Activated naive CD4-positive, alpha-beta T cell treated with anti-CD3 and anti-CD28 coated beads, Interleukin-2, amount 50 U/mL, for 24 hours (primary cell): ENCODE measurements around the gene ELFN1.

ENCODE experiments used
- H3K27ac Mint-ChIP-seq: one replicate; pipeline ENCODE4 v1.8.0; 2021; ENCODE audit warnings: mild to moderate bottlenecking, mixed read lengths
- H3K27me3 Mint-ChIP-seq: one replicate; pipeline ENCODE4 v1.8.0; 2021; ENCODE audit warnings: mixed read lengths
- H3K36me3 Mint-ChIP-seq: one replicate; pipeline ENCODE4 v1.8.0; 2021; ENCODE audit warnings: mixed read lengths
- H3K4me1 Mint-ChIP-seq: one replicate; pipeline ENCODE4 v1.8.0; 2021; ENCODE audit warnings: mixed read lengths
- H3K4me3 Mint-ChIP-seq: one replicate; pipeline ENCODE4 v1.8.0; 2021; ENCODE audit warnings: mild to moderate bottlenecking, mixed read lengths
- H3K9me3 Mint-ChIP-seq: one replicate; pipeline ENCODE4 v1.8.0; 2021; ENCODE audit warnings: mixed read lengths

Gene ELFN1

GRCh38 chr7:1703871-1704810, 34.1 kb downstream of the ELFN1 start:
- Mint-ChIP-seq H3K4me1 (no peaks in the 10 kb centered on the region), H3K36me3 (peaks cover 2% of the 10 kb centered on the region), H3K9me3 (peaks cover 4% of the 10 kb centered on the region), H3K27me3 (peaks cover 4% of the 10 kb centered on the region), H3K27ac (no peak overlapping the region), H3K4me3 (no peak overlapping the region)

- H3K27ac Mint-ChIP-seq: no peak overlapping the region
- H3K4me3 Mint-ChIP-seq: no peak overlapping the region
- peaks cover 4% of the 10 kb centered on the region for H3K9me3 Mint-ChIP-seq
- no peaks in the 10 kb centered on the region for H3K4me1 Mint-ChIP-seq
- peaks cover 2% of the 10 kb centered on the region for H3K36me3 Mint-ChIP-seq
- peaks cover 4% of the 10 kb centered on the region for H3K27me3 Mint-ChIP-seq
These were observed 35.0 kb downstream of the ELFN1 start for GRCh38 chr7:1704811-1705738.

- H3K27me3 Mint-ChIP-seq: peaks cover 4% of the 10 kb centered on the region
- no peak overlapping the region for H3K27ac Mint-ChIP-seq
- H3K4me1 Mint-ChIP-seq: no peaks in the 10 kb centered on the region
- H3K9me3 Mint-ChIP-seq: peaks cover 4% of the 10 kb centered on the region
- no peak overlapping the region for H3K4me3 Mint-ChIP-seq
- peaks cover 2% of the 10 kb centered on the region for H3K36me3 Mint-ChIP-seq
These were observed 35.8 kb downstream of the ELFN1 start for GRCh38 chr7:1705856-1706255.

- H3K9me3 Mint-ChIP-seq: peaks cover 4% of the 10 kb centered on the region
- no peak overlapping the region for H3K4me3 Mint-ChIP-seq
- H3K36me3 Mint-ChIP-seq: peaks cover 2% of the 10 kb centered on the region
- H3K27me3 Mint-ChIP-seq: peaks cover 4% of the 10 kb centered on the region
- no peaks in the 10 kb centered on the region for H3K4me1 Mint-ChIP-seq
- no peak overlapping the region for H3K27ac Mint-ChIP-seq
These were observed 36.3 kb downstream of the ELFN1 start for GRCh38 chr7:1706381-1706720.

GRCh38 chr7:1706721-1707613, 36.9 kb downstream of the ELFN1 start:
- peaks cover 4% of the 10 kb centered on the region for H3K9me3 Mint-ChIP-seq
- H3K4me1 Mint-ChIP-seq: no peaks in the 10 kb centered on the region
- no peak overlapping the region for H3K4me3 Mint-ChIP-seq
- H3K36me3 Mint-ChIP-seq: peaks cover 2% of the 10 kb centered on the region
- H3K27ac Mint-ChIP-seq: no peak overlapping the region
- peaks cover 4% of the 10 kb centered on the region for H3K27me3 Mint-ChIP-seq

- H3K27me3 Mint-ChIP-seq: peaks cover 4% of the 10 kb centered on the region
- H3K9me3 Mint-ChIP-seq: no peaks in the 10 kb centered on the region
- no peaks in the 10 kb centered on the region for H3K4me1 Mint-ChIP-seq
- H3K36me3 Mint-ChIP-seq: peaks cover 2% of the 10 kb centered on the region
- no peak overlapping the region for H3K27ac Mint-ChIP-seq
- no peak overlapping the region for H3K4me3 Mint-ChIP-seq
These were observed 37.9 kb downstream of the ELFN1 start for GRCh38 chr7:1707756-1708595.

GRCh38 chr7:1708596-1709251, 38.6 kb downstream of the ELFN1 start:
- Mint-ChIP-seq H3K4me3 (no peak overlapping the region), H3K27ac (no peak overlapping the region), H3K9me3 (no peaks in the 10 kb centered on the region), H3K36me3 (no peaks in the 10 kb centered on the region), H3K27me3 (no peaks in the 10 kb centered on the region), H3K4me1 (no peaks in the 10 kb centered on the region)

- Mint-ChIP-seq H3K4me3 (no peak overlapping the region), H3K36me3 (no peaks in the 10 kb centered on the region), H3K9me3 (no peaks in the 10 kb centered on the region), H3K27me3 (no peaks in the 10 kb centered on the region), H3K4me1 (no peaks in the 10 kb centered on the region), H3K27ac (no peak overlapping the region)
These were observed 39.2 kb downstream of the ELFN1 start for GRCh38 chr7:1709281-1709680.

GRCh38 chr7:1709900-1710299, 39.8 kb downstream of the ELFN1 start:
- no peak overlapping the region for H3K4me3 Mint-ChIP-seq
- H3K27ac Mint-ChIP-seq: peak overlapping the region; percentile 12
- H3K4me1 Mint-ChIP-seq: no peaks in the 10 kb centered on the region
- H3K9me3 Mint-ChIP-seq: no peaks in the 10 kb centered on the region
- no peaks in the 10 kb centered on the region for H3K36me3 Mint-ChIP-seq
- no peaks in the 10 kb centered on the region for H3K27me3 Mint-ChIP-seq

- H3K27me3 Mint-ChIP-seq: no peaks in the 10 kb centered on the region
- no peaks in the 10 kb centered on the region for H3K9me3 Mint-ChIP-seq
- H3K4me3 Mint-ChIP-seq: no peak overlapping the region
- no peak overlapping the region for H3K27ac Mint-ChIP-seq
- no peaks in the 10 kb centered on the region for H3K36me3 Mint-ChIP-seq
- H3K4me1 Mint-ChIP-seq: no peaks in the 10 kb centered on the region
These were observed 40.9 kb downstream of the ELFN1 start for GRCh38 chr7:1710936-1711335.

- Mint-ChIP-seq H3K36me3 (no peaks in the 10 kb centered on the region), H3K9me3 (no peaks in the 10 kb centered on the region), H3K4me3 (no peak overlapping the region), H3K27ac (no peak overlapping the region), H3K27me3 (no peaks in the 10 kb centered on the region), H3K4me1 (peaks cover 3% of the 10 kb centered on the region)
These were observed 42.9 kb downstream of the ELFN1 start for GRCh38 chr7:1712907-1713501.

- Mint-ChIP-seq H3K4me3 (no peak overlapping the region), H3K4me1 (peaks cover 3% of the 10 kb centered on the region), H3K9me3 (no peaks in the 10 kb centered on the region), H3K36me3 (no peaks in the 10 kb centered on the region), H3K27me3 (no peaks in the 10 kb centered on the region), H3K27ac (no peak overlapping the region)
These were observed 43.7 kb downstream of the ELFN1 start for GRCh38 chr7:1713502-1714484.
